ENCODE measurements around the gene PLEKHG4B.
"Not testable (repeated sequence)": the region's sequence is repeated elsewhere in the genome, so short reads cannot be mapped to it uniquely, and the experiment has no call there.

The PLEKHG4B gene

DNA sequence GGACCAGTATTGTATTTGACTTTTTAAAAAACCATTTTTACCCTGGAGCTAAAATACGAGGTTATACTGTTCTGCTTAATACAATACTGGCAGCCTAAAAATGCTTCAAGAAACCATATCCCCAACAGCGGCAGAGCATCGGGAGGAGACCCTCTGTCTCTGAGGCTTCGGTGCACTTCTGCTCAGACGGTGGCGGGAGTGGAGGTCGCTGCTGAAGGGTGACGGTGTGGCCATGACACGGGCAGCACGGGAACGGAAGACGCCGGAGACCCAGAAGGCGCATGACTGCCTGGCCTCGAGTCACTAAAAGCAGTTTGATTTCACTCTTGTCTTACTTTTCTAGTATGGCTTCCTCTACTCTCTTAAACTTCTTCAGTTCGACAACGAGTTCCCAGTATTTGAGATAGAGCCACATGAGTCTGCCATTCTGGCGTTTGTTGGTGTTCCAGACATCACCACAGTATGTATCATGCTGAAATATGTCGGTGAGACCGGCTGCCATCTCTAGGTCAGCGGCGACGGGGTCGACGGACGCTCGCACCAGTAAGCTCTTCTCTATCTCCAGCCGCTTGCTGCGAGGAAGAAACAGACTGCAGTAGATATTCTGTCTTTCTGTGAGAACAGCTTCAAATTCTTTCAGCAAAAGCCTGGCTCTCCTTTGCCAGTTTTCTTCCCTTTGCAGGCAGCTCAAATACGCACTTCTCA, 113.2 kb downstream of the PLEKHG4B start:
- DNase-seq = no peak

DNA sequence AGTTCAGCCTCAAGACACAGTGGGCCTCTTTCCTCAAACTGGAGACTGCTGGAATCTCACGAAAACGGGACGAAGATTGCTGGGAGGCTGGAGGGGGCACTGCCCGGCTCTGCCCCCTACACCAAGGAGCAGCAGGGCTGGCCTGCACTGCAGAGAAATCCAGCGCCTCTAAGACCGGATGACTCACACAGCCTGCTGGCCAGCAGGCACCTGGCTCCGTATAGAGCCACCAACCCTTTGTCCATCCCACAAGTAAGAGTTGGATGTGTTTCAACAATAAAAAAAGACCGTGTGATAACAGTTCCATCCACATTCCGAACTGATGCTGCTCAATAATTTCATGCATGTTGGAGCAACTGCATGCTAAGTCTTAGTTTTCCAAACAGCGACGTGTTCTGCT, 114.4 kb downstream of the PLEKHG4B start:
- DNase-seq = no peak

DNA sequence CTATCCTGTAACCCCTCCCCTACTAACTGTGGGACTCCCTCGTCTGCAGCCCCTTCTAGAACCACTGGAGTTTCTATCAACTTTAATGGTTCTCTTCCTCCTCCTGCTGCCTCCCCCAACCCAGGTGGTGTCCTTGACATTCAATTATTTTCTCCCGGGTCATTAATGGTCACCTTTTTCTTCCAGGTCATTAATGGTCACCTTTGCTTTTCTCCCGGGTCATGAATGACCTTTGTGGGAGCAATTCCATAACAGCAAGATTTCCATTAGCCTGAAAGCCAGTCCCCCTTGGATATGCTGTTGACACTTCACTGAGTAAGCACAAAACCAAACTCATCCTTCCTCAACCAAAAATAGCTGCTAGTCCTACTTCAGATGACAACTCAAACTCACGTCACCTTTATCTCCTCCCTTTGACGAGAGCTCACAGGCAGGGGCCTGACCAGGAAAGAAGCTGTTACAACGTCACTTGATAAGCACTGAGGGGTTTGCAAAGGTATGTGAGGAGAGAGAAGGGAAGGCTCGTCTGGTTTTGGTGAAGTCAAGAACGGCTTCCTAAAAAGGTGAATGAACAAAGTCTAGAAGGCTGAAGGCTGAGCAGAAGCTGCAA, 115.1 kb downstream of the PLEKHG4B start:
- no peak for DNase-seq

DNA sequence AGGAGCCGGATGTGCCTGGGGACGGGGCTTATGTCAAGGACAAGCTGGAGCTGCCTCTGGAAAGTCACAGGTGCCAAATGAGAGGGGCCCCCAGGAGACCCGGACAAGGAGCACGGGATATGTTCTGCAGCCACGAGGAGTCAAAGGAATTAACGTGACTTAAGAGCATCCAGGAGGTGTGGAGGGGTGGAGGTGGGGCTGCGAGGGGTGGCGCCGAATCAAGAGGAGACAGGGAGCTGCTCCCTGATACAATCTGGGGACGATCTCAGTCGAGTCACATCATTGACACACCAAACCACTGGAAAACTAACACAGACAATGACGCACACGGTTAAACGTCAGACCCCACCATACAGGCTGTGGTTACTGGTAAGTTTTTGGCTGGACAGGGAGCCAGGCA, 115.6 kb downstream of the PLEKHG4B start:
- no peak for DNase-seq

DNA sequence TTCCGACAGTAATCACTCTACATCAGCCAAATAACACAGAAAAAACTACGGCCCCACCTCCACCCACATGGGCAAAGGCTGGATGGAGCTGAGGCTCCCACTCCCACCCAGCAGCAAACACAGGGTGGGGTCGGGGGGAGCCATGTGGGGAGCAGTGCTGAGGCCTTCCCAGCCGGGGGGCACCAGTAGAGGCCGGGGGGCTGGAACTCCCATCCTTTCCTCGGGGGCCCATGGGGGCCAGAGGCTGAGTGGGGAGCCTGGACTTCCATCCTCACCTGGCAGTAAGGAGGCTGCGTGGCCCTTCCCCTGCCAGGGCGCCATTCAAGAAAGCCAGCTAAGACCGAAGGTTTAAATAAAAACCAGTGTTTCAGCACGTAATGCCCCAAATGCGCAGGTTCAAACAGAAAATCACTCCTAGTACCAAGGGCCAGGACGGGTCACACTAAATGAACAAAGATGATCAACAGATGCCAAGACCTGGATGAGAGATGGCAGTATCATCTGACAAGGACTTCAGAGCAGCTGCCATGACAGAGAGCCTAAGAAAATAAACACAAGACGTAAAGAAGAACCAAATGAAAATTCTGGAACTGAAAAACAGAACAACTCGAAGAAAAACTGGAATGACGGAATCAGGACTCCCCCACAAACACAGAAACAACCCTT, 116.6 kb downstream of the PLEKHG4B start:
- no peak for DNase-seq

DNA sequence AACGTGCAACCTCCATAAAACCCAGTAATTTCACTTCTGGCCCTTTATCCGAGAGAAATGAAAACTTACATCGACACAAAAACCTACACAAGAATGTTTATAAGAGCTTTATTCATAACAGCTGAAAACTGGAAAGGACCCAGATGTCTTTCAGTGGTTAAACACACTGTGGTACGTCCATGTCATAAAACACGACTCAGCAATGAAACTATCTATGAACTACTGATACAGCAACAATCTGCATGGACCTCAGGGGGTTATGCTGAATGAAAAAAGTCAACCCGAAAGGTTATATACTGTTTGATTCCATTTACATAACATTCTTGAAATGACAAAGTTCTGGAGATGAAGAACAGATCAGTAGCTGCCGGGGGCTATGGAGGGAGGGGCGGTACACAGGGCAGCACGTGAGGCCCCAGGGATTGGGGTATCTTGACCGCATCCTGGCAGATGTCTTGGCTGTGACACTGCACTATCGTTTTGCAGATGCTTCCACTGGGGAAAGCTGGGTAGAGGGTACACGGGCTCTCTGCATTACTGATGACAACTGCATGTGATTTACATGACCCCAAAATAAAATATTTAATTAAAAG, 121.9 kb downstream of the PLEKHG4B start:
- DNase-seq = no peak

DNA sequence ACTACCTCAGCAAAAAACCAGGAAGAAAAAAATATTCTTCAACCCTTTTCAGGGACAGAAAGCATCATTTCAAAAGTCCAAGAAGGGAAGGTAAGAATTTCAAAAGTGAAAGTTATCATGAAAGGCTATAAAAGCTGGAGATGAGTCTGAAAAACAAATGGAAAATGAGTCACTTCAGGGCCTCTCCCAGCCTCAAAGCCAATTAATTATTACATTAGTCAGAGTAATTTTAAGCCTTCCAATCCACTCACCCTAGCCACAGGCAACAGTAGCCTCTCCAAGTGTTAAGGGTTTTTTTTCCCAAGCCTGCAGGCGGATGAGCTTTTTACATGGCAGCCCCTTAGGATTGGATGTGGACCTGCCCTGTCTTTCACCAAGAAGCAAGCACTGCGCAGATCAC, 123.3 kb downstream of the PLEKHG4B start:
- DNase-seq = not testable (repeated sequence)

DNA sequence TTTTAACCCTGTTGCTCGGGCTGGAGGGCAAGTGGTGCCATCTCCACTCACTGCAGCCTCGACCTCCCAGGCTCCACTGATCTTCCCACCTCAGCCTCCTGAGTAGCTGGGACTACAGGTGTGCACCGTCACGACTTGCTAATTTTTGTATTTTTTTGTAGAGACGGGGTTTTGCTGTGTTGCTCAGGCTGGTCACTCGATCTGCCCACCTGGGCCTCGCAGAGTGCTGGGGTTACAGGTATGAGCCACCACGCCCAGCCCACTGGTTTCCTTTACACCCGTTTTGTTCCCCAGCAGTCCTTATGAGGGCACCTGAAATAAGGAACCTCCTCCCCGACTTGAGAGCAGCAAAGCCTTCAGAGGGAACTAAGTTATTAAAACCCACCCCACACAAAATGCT, 124.1 kb downstream of the PLEKHG4B start:
- not testable (repeated sequence) for DNase-seq

DNA sequence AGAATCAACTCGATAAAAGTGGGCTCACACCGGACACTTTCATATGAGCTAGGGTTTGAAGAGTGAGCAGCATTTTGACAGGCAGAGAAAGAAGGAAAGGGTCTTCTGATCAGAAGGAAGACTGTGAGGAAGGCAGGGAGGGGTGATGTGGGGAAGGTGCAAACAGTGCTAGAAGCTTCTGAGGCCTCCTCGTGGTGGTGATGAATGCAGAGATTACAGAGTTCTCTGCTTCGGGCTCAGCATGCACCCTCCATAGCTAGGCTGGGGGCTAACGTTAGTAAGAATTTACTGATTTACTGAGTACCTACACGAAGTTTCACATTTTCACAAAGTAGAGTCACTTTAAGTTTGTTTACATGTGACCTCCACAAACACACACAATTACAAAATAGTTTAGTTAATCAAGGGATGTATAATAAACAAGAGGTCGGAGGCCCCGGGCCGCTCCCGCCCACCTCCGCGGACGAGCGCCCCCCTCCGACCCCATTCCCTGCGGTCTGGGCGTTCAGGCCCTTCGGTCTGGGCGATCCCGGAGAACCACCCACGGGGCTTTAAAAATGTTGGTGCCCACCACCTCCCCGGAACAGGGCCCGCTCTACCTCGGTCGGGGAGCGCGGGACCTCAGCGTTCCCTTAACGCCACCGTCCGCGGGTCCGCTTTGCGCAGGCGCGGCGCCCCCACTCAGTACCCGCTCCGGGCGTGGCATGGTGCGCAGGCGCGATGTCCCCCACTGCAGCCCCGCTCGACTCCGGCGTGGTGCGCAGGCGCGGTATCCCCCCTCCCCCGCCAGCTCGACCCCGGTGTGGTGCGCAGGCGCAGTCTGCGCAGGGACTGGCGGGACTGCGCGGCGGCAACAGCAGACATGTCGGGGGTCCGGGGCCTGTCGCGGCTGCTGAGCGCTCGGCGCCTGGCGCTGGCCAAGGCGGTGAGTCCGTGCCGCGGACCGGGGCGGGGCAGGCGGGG, 125.8 kb downstream of the PLEKHG4B start, which contains the start of the genes CCDC127 and SDHA:
TSS of gene CCDC127 (minus strand) at position 660 of the 963 bp plus-strand sequence. CDS start 1,304 bp downstream, outside the sequence.
TSS of gene SDHA (plus strand) at position 827 of the 963 bp plus-strand sequence. CDS start at position 863, 36 bp downstream.
- peak; percentile 79 for DNase-seq

DNA sequence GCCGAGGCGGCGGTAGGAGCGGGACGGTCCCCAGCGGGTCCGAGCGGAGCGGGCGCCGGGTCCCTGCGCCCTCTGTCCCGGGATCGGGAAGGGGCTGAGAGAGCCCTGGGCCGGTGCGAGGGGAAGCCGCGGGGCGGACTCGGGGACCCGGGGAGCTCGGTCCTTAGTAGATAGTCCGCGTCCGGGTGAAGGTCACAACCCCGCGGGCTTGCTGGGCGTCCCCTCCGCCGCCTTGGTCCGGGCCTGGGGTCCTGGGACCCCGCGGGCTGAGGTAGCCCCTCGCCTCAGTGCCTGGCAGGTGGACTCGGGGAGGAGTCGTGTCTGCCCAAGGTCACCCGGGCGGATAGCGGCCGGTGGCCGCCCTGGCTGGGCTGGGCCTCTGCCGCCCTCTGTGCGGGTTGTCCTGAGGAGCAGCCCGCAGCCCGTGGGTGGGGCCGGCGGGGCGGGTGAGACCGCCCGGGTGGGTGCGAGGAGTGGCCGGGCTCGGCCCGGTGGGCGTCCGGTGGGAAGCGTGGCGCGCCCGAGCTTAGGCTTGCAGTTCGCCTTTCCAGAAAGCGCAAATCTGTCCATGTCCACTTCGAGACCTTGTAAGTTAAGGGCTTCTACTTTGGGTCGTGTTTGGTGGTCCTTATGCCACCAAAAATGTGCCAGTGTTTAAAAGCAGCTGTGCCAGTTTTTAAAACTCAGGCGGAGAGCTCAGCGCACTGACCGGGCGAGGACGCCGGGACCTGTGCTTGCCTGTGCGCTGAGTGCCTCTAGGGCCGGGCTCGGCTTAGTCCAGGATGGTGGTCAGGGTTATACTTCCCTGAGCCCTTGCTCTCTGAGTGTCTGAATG, 126.7 kb downstream of the PLEKHG4B start:
- no peak for DNase-seq

DNA sequence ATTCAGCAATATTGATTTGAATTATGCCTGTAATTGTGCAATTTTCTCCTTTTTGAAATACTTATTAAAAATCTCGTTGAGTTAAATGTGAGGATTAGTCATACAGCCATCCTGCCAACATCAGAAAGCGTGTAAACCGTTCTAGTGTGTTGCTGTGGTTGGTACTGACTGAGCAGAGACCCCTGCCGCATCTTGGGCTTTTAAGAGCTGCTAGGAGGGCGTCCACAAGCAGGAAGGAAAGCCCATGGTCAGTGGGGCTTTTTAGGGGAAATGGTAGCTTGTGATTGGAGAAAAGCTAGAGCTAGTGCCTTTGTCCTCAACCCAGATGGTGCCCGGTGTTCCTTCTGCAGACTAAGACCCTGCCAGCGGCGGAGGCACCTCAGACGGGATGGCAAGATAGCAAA, 127.5 kb downstream of the PLEKHG4B start:
- DNase-seq = no peak

DNA sequence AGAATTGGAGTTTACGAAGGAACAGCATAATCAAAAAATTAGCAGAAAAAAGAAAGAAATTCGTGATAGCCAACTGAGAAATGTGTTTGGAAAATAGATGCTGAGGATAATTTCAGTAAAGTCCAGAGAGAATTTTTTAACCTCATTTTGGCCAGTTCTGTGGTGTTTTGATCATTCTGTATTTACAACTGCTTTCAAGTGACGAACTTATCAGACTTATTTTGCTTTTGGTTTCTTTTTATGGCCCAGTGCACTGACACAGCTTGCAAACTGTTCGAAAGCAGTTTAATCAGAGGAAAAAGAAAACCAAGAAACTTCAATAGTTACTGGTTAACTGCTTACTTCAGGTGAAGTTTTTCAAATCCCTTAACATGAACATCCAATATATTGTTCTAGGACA, 128.0 kb downstream of the PLEKHG4B start:
- DNase-seq = no peak

DNA sequence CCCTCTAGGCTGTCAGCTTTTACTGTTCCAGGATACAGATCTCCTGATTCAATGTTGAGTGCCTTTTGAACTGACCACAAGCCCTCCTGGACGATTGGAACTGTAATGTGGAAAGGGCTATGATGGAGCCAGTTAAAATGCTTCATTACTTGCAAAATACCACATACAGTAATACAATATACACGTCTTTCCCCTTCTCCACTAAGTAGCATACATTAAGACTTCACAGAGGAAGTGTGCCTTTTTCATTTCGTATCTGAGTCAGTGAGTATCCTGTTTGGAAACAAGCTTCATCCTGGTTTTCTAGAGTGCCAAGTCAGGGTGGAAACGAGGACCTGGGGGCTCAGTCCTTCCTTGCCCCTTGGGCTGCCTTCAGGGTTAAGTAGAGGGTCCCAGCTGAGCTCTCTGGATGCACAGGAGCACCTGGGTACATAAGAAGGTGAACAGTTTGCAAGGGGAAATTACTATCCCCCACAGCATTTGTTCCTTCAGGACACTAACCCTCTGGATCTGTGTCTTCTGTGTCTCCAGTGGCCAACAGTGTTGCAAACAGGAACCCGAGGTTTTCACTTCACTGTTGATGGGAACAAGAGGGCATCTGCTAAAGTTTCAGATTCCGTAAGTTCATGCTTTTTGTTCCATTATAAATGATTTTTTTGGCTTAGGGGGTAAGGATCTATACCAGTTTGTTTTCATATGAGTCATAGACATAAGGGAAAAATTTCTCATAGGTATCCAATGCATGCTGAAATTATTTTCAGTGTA, 131.2 kb downstream of the PLEKHG4B start:
- not testable (repeated sequence) for DNase-seq

DNA sequence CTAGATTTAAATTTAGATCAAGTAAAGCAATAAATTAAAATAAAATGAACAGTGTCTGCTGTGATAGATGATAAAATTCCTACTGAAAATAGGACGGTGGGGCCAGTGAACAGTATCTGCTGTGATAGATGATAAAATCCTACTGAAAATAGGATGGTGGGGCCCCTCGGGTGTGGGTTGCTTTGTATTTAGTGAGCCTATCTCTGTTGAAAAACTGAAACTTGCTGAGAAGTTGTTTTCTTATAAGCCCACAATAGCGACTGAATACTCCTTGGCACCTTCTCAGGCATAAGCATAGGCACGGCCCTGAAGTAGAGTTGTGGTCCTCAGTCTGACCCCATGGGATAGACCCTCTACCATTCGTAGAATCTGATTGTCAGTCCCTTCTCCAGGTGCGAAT, 131.8 kb downstream of the PLEKHG4B start:
- no peak for DNase-seq

DNA sequence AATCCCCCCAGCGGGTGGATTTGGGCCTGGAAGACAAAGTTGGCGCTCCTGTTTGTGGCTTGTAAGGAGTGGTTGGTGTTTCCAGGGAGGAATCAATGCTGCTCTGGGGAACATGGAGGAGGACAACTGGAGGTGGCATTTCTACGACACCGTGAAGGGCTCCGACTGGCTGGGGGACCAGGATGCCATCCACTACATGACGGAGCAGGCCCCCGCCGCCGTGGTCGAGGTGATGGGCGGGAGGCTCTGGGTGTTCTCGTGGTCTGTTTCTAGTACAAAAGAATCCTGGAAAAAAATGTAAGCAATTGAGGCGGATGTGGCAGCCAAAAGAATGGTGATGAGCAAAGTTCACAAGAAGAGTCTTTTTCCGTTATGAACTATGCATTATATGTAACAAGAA, 133.4 kb downstream of the PLEKHG4B start:
- no peak for DNase-seq

DNA sequence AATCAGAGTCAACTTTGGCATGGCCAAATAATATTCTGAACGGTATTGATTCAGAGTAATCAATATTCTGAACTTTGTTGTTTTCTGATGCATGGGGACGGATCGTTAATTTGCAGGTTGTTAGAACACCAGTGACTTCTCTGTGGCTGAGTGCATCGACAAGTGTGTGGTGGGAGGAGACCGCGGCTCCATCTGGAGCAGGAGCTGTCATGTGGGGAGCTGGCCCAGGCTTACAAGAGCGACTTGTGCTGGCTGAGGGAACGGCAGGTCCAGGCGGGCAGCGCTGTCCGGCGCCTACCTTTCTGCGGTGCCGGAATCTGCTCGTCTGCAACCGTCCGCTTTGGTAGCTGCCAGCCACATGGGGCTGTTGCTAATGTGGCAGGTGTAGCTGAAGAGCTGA, 135.4 kb downstream of the PLEKHG4B start:
- DNase-seq = not testable (repeated sequence)

DNA sequence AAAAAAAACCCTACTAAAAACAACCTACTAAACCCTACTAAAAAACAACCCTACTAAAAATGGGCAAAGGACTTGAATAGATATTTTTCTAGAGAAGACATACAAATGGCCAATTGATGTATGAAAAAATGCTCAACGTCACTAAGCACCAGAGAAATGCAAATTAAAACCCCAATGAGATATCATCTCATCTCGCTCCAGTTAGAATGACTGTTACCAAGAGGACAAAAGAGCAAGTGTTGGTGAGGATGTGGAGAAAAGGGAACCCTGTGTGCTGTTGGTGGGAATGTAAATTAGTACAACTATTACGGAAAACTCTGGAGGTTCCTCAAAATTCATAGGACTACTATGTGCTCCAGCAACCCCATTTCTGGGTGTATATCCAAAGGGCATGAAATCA, 136.9 kb downstream of the PLEKHG4B start:
- DNase-seq = no peak

DNA sequence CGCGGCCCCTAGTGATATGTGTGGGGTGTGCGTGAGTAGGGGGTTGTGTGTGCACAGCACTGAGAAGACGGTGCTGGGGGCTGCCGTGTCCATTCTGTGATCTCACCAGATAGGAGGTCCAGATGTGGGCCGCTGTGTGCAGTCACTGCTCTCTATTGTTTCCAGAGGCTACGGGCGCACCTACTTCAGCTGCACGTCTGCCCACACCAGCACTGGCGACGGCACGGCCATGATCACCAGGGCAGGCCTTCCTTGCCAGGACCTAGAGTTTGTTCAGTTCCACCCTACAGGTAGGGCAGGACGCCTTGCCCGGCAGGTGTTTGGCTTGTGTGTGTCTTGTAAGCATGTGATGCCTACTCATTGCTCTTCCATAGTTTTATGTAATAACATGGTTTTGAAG, 138.7 kb downstream of the PLEKHG4B start:
- DNase-seq = no peak

DNA sequence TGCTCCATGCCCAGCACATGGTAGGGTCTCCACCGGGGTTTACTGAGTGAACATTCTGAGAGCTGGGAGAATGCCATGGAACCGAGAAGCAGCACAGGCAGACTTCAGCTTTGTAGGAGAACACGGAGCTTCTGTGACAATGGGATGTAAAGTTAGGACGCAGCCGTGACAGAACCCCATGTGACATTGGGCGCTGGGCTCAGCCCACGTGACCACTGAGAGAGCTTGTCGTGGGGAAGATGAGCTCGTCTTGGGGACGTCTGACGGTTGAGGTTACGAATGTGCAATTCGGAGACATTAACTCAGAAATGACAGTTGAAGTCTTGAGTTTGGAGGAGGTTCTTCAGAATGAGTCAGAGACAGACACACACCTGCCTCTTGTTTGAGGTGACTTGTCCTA, 139.7 kb downstream of the PLEKHG4B start:
- DNase-seq = no peak

DNA sequence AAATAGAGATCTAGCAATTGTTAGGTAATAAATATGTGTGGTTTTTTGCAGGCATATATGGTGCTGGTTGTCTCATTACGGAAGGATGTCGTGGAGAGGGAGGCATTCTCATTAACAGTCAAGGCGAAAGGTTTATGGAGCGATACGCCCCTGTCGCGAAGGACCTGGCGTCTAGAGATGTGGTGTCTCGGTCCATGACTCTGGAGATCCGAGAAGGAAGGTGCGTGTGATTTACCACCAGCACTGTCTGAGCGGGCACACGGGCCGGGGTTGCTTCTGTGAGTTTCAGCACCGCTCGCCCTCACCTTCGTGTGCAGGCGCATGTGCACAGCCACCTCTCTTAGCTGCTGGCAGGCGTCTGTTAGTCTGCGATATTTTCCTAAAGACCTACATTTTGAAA, 141.5 kb downstream of the PLEKHG4B start:
- DNase-seq = not testable (repeated sequence)

DNA sequence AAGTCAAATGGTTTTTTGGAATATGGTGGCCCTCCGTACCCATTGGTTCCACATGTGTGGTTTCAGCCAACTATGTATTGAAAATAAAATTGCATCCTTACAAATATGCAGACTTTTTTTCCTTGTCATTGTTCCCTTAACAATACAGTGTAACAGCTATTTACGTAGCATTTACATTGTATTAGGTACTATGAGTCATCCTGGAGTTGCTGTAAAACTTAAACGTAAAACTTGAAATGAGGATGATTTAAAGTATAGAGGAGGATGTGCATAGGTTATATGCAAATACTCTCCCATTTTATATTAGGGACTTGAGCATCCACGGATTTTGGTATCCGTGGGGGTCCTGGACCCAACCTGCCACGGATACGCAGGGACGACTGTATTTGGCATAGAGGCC, 142.5 kb downstream of the PLEKHG4B start:
- DNase-seq = no peak

All from GOT3 (cell line).